SK-N-SH treated with all-trans-retinoic acid at 6 μM for 48 hours (cell line): ENCODE results near the gene DMAC1.

Experiments used
- ZFP3 ChIP-seq: fragments of 250-450 bp; sonication (Bioruptor Pico); IDR thresholded peaks from 2 replicates; pipeline ENCODE4 v1.5.0; 2020; ENCODE audit warnings: mild to moderate bottlenecking, moderate library complexity
- ZNF8 ChIP-seq: fragments of 450-650 bp; formaldehyde crosslinking; IDR thresholded peaks from 2 replicates; pipeline ENCODE4 v1.5.0; 2020; ENCODE audit warnings: mild to moderate bottlenecking, moderate library complexity

DNA sequence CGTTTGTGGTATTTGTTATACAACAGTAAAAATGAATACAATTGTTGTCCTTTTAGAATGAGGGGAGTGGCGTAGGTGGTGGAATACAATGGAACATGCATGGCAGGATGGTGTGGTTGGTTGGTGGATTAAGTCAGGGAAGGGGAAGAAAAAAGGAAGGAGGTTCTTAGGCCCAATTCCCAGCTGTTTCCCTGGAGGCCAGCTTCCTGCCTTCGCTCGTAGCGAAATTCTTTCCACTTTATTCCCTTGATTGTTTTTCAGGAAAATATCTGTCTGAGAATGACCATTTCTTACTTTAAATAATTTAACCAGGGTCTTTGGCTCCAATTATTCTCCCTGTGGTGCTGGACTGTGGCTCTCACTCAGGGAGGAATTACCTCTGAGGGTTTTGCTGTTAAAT is 24.1 kb upstream of the DMAC1 start:
- no peak for TF ChIP-seq ZFP3 (CRISPR knock-in tag)
- no peak for TF ChIP-seq ZNF8
